GM13977 (cell line): ENCODE results near the gene ITGB6.
A peak's percentile ranks its signal among the peaks of the same experiment; 100 is the strongest.

Source experiments
- DNase-seq: peaks from one replicate; pipeline ENCODE4 v3.0.0; 2012; ENCODE audit warnings: low spot score
- CTCF ChIP-seq: IDR thresholded peaks from 2 replicates; pipeline ENCODE4 v1.5.1; 2012; ENCODE audit warnings: mild to moderate bottlenecking, control low read depth; ENCODE audit not compliant: insufficient read depth; ENCODE audit errors: extremely low read depth, missing control alignments
- in situ Hi-C: fragments of 300-500 bp; cut with MboI; formaldehyde crosslinking; loops from one replicate; pipeline ENCODE4 v1.12.0; 2022; ENCODE audit warnings: low sequenced_read_pairs, low pct_unique_long_range_greater_than_20kb, mixed read lengths, inconsistent platforms; ENCODE audit not compliant: unreplicated experiment

ITGB6 gene

GRCh38 chr2:160210599-160211138 lies 10.6 kb upstream of the ITGB6 start:
- TF ChIP-seq CTCF: peak; percentile 92
- in situ Hi-C loops: loop anchor here (10.0 kb wide), 1 partner anchor 106 kb away; no protein-coding TSS in a partner anchor
- peak; percentile 70 for DNase-seq

GRCh38 chr2:160209516-160209856 lies 9.4 kb upstream of the ITGB6 start:
- no peak for TF ChIP-seq CTCF
- no peak for DNase-seq
- in situ Hi-C loops: no loop called here

- in situ Hi-C loops: no loop called here
- DNase-seq: no peak
- no peak for TF ChIP-seq CTCF
Observed at GRCh38 chr2:160208655-160209515, 8.8 kb upstream of the ITGB6 start.

GRCh38 chr2:160207804-160208654 lies 8.0 kb upstream of the ITGB6 start:
- no peak for DNase-seq
- TF ChIP-seq CTCF: no peak
- in situ Hi-C loops: no loop called here

GRCh38 chr2:160207271-160207670 lies 7.2 kb upstream of the ITGB6 start:
- no peak for TF ChIP-seq CTCF
- no peak for DNase-seq
- in situ Hi-C loops: no loop called here

GRCh38 chr2:160206436-160206835 lies 6.4 kb upstream of the ITGB6 start:
- in situ Hi-C loops: no loop called here
- no peak for TF ChIP-seq CTCF
- DNase-seq: no peak
